ENCODE data around the gene CIDEA.
"Not testable (repeated sequence)": the region's sequence is repeated elsewhere in the genome, so short reads cannot be mapped to it uniquely, and the experiment has no call there.

Gene CIDEA

GRCh38 chr18:12254136-12254819 is at the start of gene CIDEA:
Gene CIDEA, plus strand, starts transcription at chr18:12254361. Its CDS starts 23 bp downstream, at chr18:12254384.
- DNase-seq (ENCODE audit: low read depth), result no peak

- not testable (repeated sequence) for DNase-seq (ENCODE audit: low read depth)
Observed at GRCh38 chr18:12208296-12209153, 45.6 kb upstream of the CIDEA start.

GRCh38 chr18:12212308-12212707 is 41.9 kb upstream of the CIDEA start:
- not testable (repeated sequence) for DNase-seq (ENCODE audit: low read depth)

GRCh38 chr18:12214296-12215005 is 39.7 kb upstream of the CIDEA start:
- DNase-seq (ENCODE audit: low read depth), result not testable (repeated sequence)

- DNase-seq (ENCODE audit: low read depth), result not testable (repeated sequence)
Observed at GRCh38 chr18:12216471-12216870, 37.7 kb upstream of the CIDEA start.

- not testable (repeated sequence) for DNase-seq (ENCODE audit: low read depth)
Observed at GRCh38 chr18:12218603-12219002, 35.6 kb upstream of the CIDEA start.

- DNase-seq (ENCODE audit: low read depth), result not testable (repeated sequence)
Observed at GRCh38 chr18:12222041-12222440, 32.1 kb upstream of the CIDEA start.

GRCh38 chr18:12223326-12223725 is 30.8 kb upstream of the CIDEA start:
- not testable (repeated sequence) for DNase-seq (ENCODE audit: low read depth)

GRCh38 chr18:12226807-12227206 is 27.4 kb upstream of the CIDEA start:
- DNase-seq (ENCODE audit: low read depth), result not testable (repeated sequence)

- DNase-seq (ENCODE audit: low read depth), result not testable (repeated sequence)
Observed at GRCh38 chr18:12227399-12228186, 26.6 kb upstream of the CIDEA start.

- DNase-seq (ENCODE audit: low read depth), result not testable (repeated sequence)
Observed at GRCh38 chr18:12228308-12228707, 25.9 kb upstream of the CIDEA start.

- not testable (repeated sequence) for DNase-seq (ENCODE audit: low read depth)
Observed at GRCh38 chr18:12230561-12230960, 23.6 kb upstream of the CIDEA start.

GRCh38 chr18:12231040-12231882 is 22.9 kb upstream of the CIDEA start:
- no peak for DNase-seq (ENCODE audit: low read depth)

GRCh38 chr18:12231986-12232385 is 22.2 kb upstream of the CIDEA start:
- no peak for DNase-seq (ENCODE audit: low read depth)

GRCh38 chr18:12233378-12233777 is 20.8 kb upstream of the CIDEA start:
- no peak for DNase-seq (ENCODE audit: low read depth)

GRCh38 chr18:12234451-12235190 is 19.5 kb upstream of the CIDEA start:
- DNase-seq (ENCODE audit: low read depth), result no peak

- DNase-seq (ENCODE audit: low read depth), result no peak
Observed at GRCh38 chr18:12236141-12236540, 18.0 kb upstream of the CIDEA start.

- DNase-seq (ENCODE audit: low read depth), result no peak
Observed at GRCh38 chr18:12236934-12237832, 17.0 kb upstream of the CIDEA start.

- no peak for DNase-seq (ENCODE audit: low read depth)
Observed at GRCh38 chr18:12238826-12239225, 15.3 kb upstream of the CIDEA start.
